HG02981 (cell line): ENCODE data around the gene PPDPF.

Experiments used
- ATAC-seq: cut with Tn5 transposase; IDR thresholded peaks from one replicate; pipeline ENCODE4 v1.9.1; 2021; ENCODE audit warnings: mild to moderate bottlenecking, moderate library complexity; ENCODE audit not compliant: unreplicated experiment

Gene PPDPF

DNA sequence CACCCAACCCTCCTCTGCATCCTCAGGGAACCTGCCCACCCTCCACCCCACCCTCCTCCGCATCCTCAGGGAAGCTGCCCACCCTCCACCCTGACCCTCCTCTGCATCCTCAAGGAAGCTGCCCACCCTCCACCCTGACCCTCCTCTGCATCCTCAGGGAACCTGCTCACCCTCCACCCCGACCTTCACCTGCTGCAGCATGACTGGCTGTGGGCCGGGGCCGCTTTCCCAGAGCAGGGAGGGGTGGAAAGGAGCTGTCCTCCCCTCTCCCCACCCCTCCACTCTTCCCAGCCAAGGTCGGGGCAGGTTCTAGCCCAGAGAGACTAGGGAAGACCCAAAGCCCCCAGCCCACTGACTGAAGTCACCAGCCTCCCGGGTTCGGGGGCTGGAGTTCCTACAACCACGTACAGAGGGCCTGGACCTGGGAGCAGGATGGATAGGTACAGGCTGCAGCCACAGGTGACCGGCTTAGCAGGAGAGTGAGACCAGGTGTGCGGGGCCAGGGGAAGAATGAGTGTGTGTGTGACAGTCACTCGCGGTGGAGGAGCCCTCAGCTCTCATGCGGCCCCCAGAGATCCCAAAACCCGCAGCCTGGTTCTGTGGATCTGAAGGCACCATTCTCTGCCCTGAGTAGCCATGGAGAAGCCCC is 33.3 kb upstream of the PPDPF start:
- no peak for ATAC-seq

DNA sequence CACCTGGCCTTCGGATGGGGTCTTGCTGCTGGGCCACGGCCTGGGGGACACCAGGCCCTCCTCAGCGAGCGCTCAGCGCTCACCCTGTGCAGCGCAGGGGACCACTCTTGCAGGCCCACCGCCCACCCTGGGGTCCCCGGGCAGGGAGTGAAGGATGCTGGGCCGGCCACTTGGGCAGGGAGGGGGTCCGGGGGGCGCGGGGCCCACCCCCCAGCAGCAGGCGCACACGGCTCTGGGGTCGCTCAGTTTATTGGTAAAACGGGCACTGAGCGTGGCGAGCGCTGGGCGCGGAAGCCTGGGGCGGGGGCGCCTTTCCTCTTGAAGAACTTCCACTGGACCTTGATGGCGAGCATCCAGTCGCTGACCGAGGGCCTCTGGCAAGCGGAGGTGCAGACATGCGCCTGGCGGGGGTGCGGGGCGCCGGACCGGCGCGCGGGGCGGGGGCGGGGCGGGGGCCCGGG is 32.8 kb upstream of the PPDPF start:
- ATAC-seq, result no peak

- ATAC-seq, result no peak
Observed at GRCh38 chr20:63488315-63489251, 32.0 kb upstream of the PPDPF start.

GRCh38 chr20:63490416-63490815 is 30.1 kb upstream of the PPDPF start:
- ATAC-seq, result no peak

GRCh38 chr20:63491078-63491477 is 29.5 kb upstream of the PPDPF start:
- ATAC-seq, result no peak

DNA sequence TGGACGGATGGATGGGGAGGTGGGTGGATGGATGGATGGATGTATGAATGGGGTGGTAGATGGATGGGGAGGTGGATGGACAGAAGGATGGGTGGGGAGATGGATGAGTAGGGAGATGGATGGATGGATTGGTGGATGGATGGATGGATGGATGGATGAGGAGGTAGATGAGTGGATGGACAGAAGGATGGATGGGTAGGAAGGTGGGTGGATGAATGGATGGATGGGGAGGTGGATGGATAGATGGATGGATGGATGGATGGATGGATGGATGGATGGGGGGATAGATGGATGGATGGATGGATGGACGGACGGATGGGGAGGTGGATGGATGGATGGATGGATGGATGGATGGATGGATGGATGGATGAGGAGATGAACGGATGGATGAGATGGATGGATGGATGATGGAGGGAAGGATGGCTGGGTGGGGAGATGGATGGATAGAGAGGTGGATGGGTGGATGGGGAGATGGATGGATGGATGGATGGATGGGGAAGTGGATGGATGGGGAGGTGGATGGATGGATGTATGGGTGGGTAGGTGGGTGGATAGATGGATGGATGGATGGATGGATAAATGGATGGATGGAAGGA is 28.8 kb upstream of the PPDPF start:
- no peak for ATAC-seq

GRCh38 chr20:63492518-63492917 is 28.0 kb upstream of the PPDPF start:
- ATAC-seq, result no peak

DNA sequence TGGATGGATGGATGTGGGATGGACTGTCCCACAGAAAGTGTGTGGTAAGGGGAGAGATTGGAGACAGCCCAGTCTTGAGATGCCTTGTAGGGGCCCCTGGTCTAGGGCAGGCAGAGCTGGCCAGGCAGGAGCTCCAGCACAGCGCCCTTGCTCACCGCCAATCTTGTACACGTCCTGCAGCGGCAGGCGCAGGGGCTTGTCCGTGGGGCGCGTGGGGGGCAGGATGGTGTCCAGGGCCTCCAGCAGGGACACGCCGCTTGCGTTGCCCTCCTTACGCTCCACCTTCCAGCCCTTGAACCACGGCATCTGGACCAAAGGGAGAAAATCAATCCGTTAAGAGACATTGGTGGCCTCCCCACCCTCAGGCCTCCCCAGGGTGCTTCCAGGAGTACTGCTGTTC is 27.6 kb upstream of the PPDPF start:
- no peak for ATAC-seq

DNA sequence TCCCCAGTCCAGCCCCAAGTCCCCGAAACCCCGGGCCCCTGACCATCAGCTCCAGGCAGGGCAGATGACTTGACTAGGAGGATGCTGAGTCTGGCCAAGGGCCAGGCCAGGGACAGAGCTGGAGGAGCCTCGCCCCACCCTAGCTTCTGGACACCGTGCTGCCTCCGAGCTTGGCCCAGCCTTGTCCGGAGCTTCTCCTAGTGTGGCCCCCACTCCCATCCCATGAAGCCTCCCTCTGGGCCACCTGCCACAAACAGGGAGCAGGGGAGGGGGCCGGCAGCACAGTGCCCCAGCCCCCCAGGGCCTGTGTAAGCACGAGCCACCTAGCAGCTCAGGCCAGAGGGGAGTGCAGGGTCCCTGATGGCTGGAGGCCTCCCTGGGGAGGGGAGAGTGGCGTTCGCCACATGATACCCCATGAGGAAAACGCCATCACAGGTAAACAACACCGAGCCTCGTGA is 27.0 kb upstream of the PPDPF start:
- ATAC-seq, result no peak

DNA sequence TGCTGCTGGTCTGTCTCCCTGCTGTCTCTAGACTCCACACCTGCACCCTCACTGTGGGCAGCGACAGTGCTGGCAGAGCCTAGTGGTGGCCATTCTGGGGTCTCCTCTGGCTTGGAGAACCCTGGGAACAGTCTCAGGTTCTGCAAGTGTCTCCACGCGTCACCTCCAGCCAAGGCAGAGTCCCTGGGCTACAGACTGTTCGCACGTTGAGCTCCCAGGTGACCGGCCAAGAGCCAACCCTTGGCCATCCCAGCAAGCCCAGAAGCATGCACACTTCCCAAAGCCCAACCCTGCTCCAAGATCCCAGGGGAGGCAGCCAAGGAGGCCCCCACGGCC is 26.5 kb upstream of the PPDPF start:
- no peak for ATAC-seq

DNA sequence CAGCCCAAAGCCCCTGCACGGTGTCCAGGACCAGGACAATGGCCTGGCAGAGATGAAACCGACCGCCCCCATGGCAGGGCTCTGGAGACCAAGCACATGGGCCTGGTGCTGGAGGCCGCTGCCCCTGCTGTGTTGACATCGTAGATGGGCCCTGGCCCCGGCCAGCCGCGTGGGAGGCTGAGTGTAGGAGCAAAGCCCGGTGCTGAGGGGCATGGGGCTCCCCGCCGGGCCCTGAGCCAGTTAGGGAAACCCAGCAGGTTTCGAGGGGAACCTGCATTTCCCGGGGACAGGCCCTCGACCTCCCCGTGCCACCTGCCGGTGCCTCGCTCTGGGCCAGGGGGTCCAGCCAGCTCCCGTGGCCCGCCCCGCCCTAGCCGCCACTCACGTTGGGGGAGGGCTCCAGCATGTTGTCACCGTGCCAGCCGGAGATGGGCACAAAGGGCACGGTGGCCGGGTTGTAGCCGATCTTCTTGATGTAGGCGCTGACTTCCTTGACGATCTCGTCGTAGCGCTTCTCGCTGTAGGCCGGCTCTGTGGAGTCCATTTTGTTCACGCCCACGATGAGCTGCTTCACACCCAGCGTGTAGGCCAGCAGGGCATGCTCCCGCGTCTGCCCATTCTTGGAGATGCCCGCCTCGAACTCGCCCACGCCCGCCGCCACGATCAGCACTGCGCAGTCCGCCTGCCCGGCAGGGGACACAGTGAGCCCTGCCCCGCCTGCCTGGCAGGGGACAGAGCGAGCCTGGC is 26.0 kb upstream of the PPDPF start:
- ATAC-seq, result no peak

- no peak for ATAC-seq
Observed at GRCh38 chr20:63495167-63495720, 25.3 kb upstream of the PPDPF start.

DNA sequence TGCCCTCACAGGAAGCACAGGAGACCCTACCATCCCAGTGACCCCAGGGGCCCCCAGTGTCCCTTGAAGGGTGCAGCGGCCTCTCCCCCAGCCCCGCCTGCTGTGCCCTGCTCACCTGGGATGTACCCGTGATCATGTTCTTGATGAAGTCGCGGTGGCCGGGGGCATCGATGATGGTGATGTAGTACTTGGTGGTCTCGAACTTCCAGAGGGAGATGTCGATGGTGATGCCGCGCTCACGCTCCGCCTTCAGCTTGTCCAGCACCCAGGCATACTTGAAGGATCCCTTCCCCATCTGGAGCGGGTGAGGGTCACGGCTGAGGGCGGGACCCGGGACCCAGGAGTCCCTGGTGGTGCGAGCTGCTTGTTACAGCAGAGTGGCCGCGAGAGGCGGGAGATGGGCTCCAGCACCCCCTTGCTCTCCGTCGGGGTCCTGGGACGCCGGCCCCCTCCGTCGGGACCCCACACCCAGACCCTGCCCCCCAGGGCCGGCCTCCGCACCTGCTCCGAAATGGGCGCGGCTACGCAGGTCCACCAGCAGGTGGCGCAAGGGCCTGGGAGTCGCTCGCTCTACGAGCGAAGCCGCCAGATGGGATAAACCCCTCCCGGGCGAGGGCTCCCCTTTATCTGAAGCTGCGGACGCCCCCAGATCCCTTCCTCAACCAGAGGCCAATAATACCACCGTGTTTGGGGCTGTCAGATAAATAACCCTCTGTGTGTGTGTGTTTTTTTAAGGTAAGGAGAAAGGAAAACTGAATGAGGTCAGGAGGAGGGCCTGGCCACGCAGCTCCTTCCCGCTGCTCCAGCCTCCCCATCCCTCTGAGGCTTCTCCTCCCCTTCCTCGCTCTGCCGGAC is 24.6 kb upstream of the PPDPF start:
- no peak for ATAC-seq

DNA sequence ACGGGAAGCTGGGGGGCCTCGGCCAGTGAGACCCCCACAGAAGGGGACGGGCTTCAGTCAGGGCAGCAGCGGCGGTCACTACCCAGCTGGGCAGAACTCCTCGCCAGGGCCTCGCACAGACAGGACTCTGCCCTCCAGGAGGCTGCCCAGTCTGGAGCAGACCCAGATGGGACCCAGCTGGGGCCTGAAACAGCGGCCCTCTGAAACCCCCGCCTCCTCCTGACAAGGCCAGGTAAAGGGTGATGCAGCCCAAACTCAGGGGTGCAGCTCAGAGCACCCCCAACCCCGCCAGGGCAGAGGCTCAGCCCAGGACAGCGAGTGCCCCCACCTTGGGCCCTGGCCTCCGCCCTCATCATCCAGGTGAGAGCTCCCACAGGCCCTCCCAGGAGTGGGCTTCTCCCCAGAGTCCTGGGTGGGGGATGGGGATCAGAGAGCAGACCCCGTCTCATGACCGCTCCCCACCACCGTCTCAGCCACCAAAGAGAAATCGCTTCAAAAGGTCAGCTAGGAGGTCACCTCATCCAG is 23.9 kb upstream of the PPDPF start:
- ATAC-seq, result no peak

GRCh38 chr20:63497138-63497945 is 23.2 kb upstream of the PPDPF start:
- no peak for ATAC-seq

- ATAC-seq, result no peak
Observed at GRCh38 chr20:63497946-63498935, 22.3 kb upstream of the PPDPF start.

- no peak for ATAC-seq
Observed at GRCh38 chr20:63498960-63499337, 21.6 kb upstream of the PPDPF start, which contains the start of gene EEF1A2. TSS of gene EEF1A2 (minus strand) at chr20:63499083. CDS start at chr20:63497763, 1,320 bp downstream.
